ENCODE results near the gene CELF2. TPM values are rescaled to one million over a fixed set of nuclear protein-coding genes. Genes with fewer than 3 reads are reported as not detected.

Gene CELF2
- total RNA-seq, 2 donors from 2014 or later: 70.6 to 80.6 TPM

- DNase-seq (ENCODE audit: low spot score): no peak
- intact Hi-C loops (cut with DNase I): no loop called here
These were observed 302.4 kb downstream of the CELF2 start for GRCh38 chr10:11319990-11320602.

- no peak for DNase-seq (ENCODE audit: low spot score)
- intact Hi-C loops (cut with DNase I): no loop called here
These were observed 303.3 kb downstream of the CELF2 start for GRCh38 chr10:11320809-11321520.

GRCh38 chr10:11322698-11323097 lies 305.0 kb downstream of the CELF2 start:
- DNase-seq (ENCODE audit: low spot score): no peak
- intact Hi-C loops (cut with DNase I): no loop called here

GRCh38 chr10:11324761-11325321 lies 307.2 kb downstream of the CELF2 start:
- no peak for DNase-seq (ENCODE audit: low spot score)
- intact Hi-C loops (cut with DNase I): no loop called here

- no peak for DNase-seq (ENCODE audit: low spot score)
- intact Hi-C loops (cut with DNase I): no loop called here
These were observed 308.1 kb downstream of the CELF2 start for GRCh38 chr10:11325817-11326216.

GRCh38 chr10:11326241-11326640 lies 308.6 kb downstream of the CELF2 start:
- no peak for DNase-seq (ENCODE audit: low spot score)
- intact Hi-C loops (cut with DNase I): no loop called here

GRCh38 chr10:11326913-11327616 lies 309.4 kb downstream of the CELF2 start:
- DNase-seq (ENCODE audit: low spot score): no peak
- intact Hi-C loops (cut with DNase I): no loop called here

GRCh38 chr10:11328264-11329061 lies 310.8 kb downstream of the CELF2 start:
- intact Hi-C loops (cut with DNase I): no loop called here
- DNase-seq (ENCODE audit: low spot score): no peak

GRCh38 chr10:11329062-11329673 lies 311.5 kb downstream of the CELF2 start:
- intact Hi-C loops (cut with DNase I): no loop called here
- DNase-seq (ENCODE audit: low spot score): no peak

- intact Hi-C loops (cut with DNase I): no loop called here
These were observed 312.8 kb downstream of the CELF2 start for GRCh38 chr10:11330383-11331045.

GRCh38 chr10:11331046-11331577 lies 313.4 kb downstream of the CELF2 start:
- intact Hi-C loops (cut with DNase I): no loop called here
- no peak for DNase-seq (ENCODE audit: low spot score)

More at GRCh38 chr10:11330383-11331045, 312.8 kb downstream of the CELF2 start:
- DNase-seq (ENCODE audit: low spot score): no peak

- intact Hi-C loops (cut with DNase I): no loop called here
- DNase-seq (ENCODE audit: low spot score): no peak
These were observed 314.1 kb downstream of the CELF2 start for GRCh38 chr10:11331726-11332125.

GRCh38 chr10:11332846-11333245 lies 315.2 kb downstream of the CELF2 start:
- intact Hi-C loops (cut with DNase I): no loop called here
- no peak for DNase-seq (ENCODE audit: low spot score)

- intact Hi-C loops (cut with DNase I): no loop called here
- no peak for DNase-seq (ENCODE audit: low spot score)
These were observed 316.8 kb downstream of the CELF2 start for GRCh38 chr10:11334436-11334835.

- intact Hi-C loops (cut with DNase I): no loop called here
- DNase-seq (ENCODE audit: low spot score): no peak
These were observed 317.5 kb downstream of the CELF2 start for GRCh38 chr10:11335167-11335652.

GRCh38 chr10:11335881-11336430 lies 318.3 kb downstream of the CELF2 start:
- DNase-seq (ENCODE audit: low spot score): no peak
- intact Hi-C loops (cut with DNase I): no loop called here

GRCh38 chr10:11336722-11337162 lies 319.1 kb downstream of the CELF2 start:
- DNase-seq (ENCODE audit: low spot score): no peak
- intact Hi-C loops (cut with DNase I): no loop called here

- no peak for DNase-seq (ENCODE audit: low spot score)
These were observed 319.8 kb downstream of the CELF2 start for GRCh38 chr10:11337516-11337915.

More at GRCh38 chr10:11337516-11337915, 319.8 kb downstream of the CELF2 start:
- intact Hi-C loops (cut with DNase I): no loop called here

All from posterior vena cava (tissue), 2 donors.